ENCODE data around the gene TSPAN18.

DNA sequence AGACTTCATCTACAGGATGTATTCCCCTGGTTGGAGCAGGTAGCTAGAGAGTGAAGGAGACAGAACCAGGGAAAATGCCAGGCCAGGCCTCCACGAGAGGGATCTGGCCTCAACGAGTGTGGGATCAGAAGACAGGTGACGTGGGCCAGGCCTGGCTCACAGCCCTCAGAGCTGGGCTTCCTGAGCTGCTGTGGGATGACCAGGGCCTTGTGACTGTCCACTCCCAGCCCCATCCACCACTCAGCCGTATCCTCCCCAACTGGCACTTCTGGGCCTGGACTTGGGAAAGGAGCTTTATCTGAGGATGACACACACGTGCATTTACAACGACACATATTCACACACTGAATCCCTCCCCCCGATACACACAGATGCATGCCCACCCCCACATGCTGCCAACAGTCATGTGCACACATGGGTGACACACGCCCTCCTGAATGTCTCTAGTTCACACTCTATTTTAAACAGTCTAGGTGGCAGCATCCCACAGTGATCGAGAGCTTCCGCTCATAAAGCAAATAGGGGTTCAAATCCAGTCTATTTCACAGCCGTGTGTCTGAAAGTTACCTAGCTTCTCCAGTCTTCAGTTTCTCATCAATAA is 130.8 kb downstream of the TSPAN18 start:
- no peak for TF ChIP-seq TAF1 (IDR thresholded peaks at IDR 0.05; ENCODE audit: borderline replicate concordance, low read depth, low read length)
- TF ChIP-seq POLR2A (IDR thresholded peaks at IDR 0.05; ENCODE audit: low read depth, low read length): no peak
